ENCODE measurements around the gene NAV2.

Gene NAV2

DNA sequence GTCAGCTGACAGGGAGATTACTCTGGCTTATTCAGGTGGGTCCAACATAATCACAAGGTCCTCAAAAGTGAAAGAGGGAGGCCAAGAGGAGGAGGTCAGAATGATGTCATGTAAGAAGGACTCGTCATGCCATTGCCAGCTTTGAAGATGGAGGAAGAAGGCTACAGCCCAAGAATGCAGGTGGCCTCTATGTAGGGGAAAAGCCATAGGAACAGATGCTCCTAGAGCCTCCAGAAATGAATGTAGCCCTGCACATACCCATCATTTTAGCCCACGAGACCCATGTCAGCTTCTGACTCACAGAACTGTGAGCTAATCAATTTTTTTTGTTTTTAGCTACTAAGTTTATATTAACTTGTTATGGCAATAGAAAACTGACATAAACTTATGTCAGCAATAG lies 276.6 kb downstream of the NAV2 start:
- no peak for DNase-seq (ENCODE audit: low read depth)
- TF ChIP-seq, protein P1, sequence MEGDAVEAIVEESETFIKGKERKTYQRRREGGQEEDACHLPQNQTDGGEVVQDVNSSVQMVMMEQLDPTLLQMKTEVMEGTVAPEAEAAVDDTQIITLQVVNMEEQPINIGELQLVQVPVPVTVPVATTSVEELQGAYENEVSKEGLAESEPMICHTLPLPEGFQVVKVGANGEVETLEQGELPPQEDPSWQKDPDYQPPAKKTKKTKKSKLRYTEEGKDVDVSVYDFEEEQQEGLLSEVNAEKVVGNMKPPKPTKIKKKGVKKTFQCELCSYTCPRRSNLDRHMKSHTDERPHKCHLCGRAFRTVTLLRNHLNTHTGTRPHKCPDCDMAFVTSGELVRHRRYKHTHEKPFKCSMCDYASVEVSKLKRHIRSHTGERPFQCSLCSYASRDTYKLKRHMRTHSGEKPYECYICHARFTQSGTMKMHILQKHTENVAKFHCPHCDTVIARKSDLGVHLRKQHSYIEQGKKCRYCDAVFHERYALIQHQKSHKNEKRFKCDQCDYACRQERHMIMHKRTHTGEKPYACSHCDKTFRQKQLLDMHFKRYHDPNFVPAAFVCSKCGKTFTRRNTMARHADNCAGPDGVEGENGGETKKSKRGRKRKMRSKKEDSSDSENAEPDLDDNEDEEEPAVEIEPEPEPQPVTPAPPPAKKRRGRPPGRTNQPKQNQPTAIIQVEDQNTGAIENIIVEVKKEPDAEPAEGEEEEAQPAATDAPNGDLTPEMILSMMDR (IDR thresholded peaks at IDR 0.05; ENCODE audit: insufficient read depth, low read depth, low read length, missing control alignments) = no peak
- no peak overlapping the region for H3K4me3 ChIP-seq (ENCODE audit: low read depth, low read length)

DNA sequence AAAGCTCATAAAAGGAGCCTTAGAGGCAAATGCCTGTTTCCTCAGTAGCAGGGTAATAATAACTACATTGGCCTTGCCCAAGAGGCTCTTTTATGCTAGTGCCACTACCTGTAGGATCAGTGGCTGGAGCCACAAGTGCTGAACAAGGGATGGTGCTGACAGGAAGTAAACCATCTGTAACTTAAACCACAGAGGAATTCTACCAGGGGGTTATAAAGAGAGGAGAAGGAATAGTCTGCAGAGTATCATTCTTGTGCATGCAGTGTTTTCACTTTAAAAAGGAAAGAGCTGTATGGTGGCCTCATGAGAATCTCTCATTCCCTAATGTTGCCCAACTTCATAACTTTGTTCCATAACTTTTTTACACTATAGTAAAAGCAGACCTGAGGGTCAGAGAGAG lies 279.5 kb downstream of the NAV2 start:
- TF ChIP-seq, protein P1 (IDR thresholded peaks at IDR 0.05; ENCODE audit: insufficient read depth, low read depth, low read length, missing control alignments) = no peak
- no peak overlapping the region for H3K4me3 ChIP-seq (ENCODE audit: low read depth, low read length)
- no peak for DNase-seq (ENCODE audit: low read depth)

DNA sequence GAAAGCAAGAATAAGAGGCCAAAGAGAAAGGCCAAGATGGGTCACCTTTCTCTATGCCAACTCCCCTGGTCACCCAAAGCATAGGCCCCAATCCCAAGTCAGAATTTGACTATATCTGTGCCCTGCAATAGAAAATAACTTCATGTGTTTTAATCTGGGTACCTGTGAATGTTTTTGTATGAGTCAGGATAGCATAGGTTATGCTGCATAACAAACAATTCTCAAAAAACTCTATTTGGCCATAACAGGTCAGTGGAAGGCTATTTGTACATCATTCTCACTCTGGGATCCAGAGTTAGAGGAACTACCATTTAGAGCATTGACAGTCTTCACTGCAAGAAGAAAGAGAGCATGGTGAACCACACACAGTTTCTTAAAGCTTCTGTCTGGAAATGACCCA lies 280.4 kb downstream of the NAV2 start:
- TF ChIP-seq, protein P1 (IDR thresholded peaks at IDR 0.05; ENCODE audit: insufficient read depth, low read depth, low read length, missing control alignments) = no peak
- no peak overlapping the region for H3K4me3 ChIP-seq (ENCODE audit: low read depth, low read length)

DNA sequence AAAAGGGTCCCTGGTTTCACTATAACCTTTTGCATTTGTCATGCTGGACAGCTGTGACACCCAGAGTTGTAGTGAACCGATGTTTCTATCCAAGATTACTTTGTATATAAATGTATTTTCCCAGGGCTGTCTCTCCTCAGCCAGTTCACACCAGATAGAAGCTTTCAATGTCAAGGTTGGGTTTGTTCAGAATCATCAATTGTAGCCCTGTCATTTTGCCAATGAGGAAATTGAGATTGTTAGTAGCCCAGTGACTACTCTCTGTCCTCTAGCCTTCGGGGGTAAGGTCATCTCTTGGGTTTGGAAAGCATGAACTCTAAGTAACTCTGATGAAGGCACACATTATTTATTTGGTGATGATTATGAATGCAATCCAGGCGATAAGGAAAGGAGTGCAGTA lies 282.0 kb downstream of the NAV2 start:
- no peak for DNase-seq (ENCODE audit: low read depth)
- TF ChIP-seq, protein P1 (IDR thresholded peaks at IDR 0.05; ENCODE audit: insufficient read depth, low read depth, low read length, missing control alignments) = no peak

More for the DNA sequence above, 280.4 kb downstream of the NAV2 start:
- no peak for DNase-seq (ENCODE audit: low read depth)

DNA sequence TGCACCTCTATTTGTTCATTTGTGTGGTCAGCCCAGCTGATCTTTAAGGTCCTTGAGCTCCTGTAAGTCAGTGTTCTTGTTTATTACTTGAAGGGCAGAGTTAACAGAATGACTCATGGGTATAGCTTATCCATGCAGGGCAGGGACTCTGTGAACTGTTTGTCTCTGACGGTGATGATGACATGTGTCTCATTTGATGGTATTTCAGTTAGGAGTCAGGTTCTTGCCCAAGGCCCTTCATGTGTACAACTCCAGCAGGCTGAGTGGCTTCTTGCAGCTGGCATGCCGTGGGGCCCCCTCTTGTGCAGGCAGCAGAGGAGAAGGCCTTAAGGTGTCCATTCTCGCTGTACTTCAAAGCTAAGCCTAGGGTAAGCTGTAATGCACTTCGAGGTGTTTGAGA lies 282.5 kb downstream of the NAV2 start:
- TF ChIP-seq, protein P1 (IDR thresholded peaks at IDR 0.05; ENCODE audit: insufficient read depth, low read depth, low read length, missing control alignments) = no peak
- H3K4me3 ChIP-seq (ENCODE audit: low read depth, low read length) = no peak overlapping the region
- DNase-seq (ENCODE audit: low read depth) = no peak

More for the DNA sequence above, 282.0 kb downstream of the NAV2 start:
- no peak overlapping the region for H3K4me3 ChIP-seq (ENCODE audit: low read depth, low read length)

DNA sequence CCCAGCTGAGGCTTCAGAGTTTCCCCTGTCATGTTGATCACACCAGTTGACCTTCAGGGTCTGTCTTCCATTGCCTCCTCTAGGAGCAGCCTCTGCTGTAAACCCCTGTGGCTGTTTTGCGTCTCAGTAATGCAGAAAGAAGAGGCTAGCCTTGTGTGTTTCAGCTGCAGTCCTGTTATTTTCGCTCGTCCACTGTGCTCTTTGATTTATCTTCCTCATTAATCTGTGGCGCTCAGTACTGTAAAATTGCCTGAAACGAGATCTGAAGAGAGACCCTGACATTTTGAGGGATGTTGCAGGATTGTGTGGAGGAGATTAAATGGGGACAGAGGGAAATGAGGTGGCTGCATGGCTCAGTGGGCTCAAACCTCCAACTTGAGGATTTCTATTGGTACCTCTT lies 283.9 kb downstream of the NAV2 start:
- no peak for DNase-seq (ENCODE audit: low read depth)
- no peak overlapping the region for H3K4me3 ChIP-seq (ENCODE audit: low read depth, low read length)
- TF ChIP-seq, protein P1 (IDR thresholded peaks at IDR 0.05; ENCODE audit: insufficient read depth, low read depth, low read length, missing control alignments) = no peak

DNA sequence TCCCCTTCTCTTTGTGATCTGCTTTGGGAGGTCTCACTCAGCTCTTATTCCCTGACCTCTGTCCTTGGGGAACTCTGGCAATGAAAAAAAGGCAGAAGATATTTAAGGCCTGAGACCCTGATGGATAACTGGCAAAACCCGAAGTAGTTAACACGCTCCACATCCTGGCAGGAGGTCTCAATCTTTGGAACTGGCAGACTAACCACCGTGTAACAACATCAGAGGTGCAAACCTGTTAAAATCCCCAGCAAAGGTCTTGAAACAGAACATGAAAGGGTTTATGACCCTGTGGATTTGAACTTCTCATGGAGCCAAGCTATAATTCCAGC lies 287.3 kb downstream of the NAV2 start:
- no peak for DNase-seq (ENCODE audit: low read depth)

More for the DNA sequence above, 287.3 kb downstream of the NAV2 start:
- TF ChIP-seq, protein P1 (IDR thresholded peaks at IDR 0.05; ENCODE audit: insufficient read depth, low read depth, low read length, missing control alignments) = no peak
- H3K4me3 ChIP-seq (ENCODE audit: low read depth, low read length) = no peak overlapping the region
